Measurements from ENCODE around the gene SLC25A21.

DNA sequence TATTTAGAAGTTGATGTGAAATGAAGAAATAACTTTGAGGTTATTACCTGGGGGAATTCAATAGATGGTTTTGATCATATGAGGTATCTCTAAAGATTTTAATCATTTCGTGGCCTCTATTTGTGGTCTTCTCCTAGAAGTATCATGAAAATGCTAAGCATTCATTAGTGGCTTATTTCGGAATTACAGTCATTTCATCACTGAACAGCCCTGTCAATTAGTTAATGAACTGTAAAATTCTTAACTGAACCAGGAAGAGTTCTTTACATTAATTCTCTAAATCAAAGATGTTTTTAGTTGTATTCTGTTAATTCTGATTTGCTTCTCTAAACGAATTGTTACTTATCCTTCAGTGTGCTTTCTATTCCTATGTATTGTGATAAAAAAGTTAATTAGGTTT, 261.8 kb downstream of the SLC25A21 start:
- no peak for TF ChIP-seq SP1 (IDR thresholded peaks at IDR 0.05; ENCODE audit: low read depth, low read length)
- TF ChIP-seq, protein P1, sequence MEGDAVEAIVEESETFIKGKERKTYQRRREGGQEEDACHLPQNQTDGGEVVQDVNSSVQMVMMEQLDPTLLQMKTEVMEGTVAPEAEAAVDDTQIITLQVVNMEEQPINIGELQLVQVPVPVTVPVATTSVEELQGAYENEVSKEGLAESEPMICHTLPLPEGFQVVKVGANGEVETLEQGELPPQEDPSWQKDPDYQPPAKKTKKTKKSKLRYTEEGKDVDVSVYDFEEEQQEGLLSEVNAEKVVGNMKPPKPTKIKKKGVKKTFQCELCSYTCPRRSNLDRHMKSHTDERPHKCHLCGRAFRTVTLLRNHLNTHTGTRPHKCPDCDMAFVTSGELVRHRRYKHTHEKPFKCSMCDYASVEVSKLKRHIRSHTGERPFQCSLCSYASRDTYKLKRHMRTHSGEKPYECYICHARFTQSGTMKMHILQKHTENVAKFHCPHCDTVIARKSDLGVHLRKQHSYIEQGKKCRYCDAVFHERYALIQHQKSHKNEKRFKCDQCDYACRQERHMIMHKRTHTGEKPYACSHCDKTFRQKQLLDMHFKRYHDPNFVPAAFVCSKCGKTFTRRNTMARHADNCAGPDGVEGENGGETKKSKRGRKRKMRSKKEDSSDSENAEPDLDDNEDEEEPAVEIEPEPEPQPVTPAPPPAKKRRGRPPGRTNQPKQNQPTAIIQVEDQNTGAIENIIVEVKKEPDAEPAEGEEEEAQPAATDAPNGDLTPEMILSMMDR (IDR thresholded peaks at IDR 0.05 in 2 of 3, conservative IDR thresholded peaks at IDR 0.05 in 1 of 3; ENCODE audit: control insufficient read depth in 2 of 3, extremely low read depth in 1 of 3, insufficient read depth in 1 of 3, low read depth in 3 of 3, low read length in 3 of 3) = no peak
- TF ChIP-seq EZH2 (IDR thresholded peaks at IDR 0.05; ENCODE audit: borderline replicate concordance, control insufficient read depth, low read depth, low read length) = no peak
- TF ChIP-seq NFYA (IDR thresholded peaks at IDR 0.05; ENCODE audit: borderline replicate concordance, low read depth, low read length) = no peak
- TF ChIP-seq YY1 (IDR thresholded peaks at IDR 0.05; ENCODE audit: low read depth, low read length) = no peak
- no peak for TF ChIP-seq TAF1 (IDR thresholded peaks at IDR 0.05; ENCODE audit: borderline replicate concordance, low read depth, low read length)
- no peak for TF ChIP-seq NR2F1 (conservative IDR thresholded peaks at IDR 0.05)
- no peak for TF ChIP-seq TBL1XR1 (IDR thresholded peaks at IDR 0.05; ENCODE audit: low read depth, low read length)
- no peak for TF ChIP-seq CREB1 (IDR thresholded peaks at IDR 0.05; ENCODE audit: low read depth)
- TF ChIP-seq IRF4 (IDR thresholded peaks at IDR 0.05; ENCODE audit: low read depth, low read length) = no peak

All from GM12878 (cell line).